GM18909 (cell line): ENCODE data around the gene ITFG1.
A peak's percentile ranks its signal among the peaks of the same experiment; 100 is the strongest.
"Not testable (repeated sequence)": the region's sequence is repeated elsewhere in the genome, so short reads cannot be mapped to it uniquely, and the experiment has no call there.

Source experiments
- ATAC-seq: cut with Tn5 transposase; IDR thresholded peaks from one replicate; pipeline ENCODE4 v1.9.1; 2021; ENCODE audit warnings: mild to moderate bottlenecking; ENCODE audit not compliant: unreplicated experiment, poor library complexity

ITFG1 gene

DNA sequence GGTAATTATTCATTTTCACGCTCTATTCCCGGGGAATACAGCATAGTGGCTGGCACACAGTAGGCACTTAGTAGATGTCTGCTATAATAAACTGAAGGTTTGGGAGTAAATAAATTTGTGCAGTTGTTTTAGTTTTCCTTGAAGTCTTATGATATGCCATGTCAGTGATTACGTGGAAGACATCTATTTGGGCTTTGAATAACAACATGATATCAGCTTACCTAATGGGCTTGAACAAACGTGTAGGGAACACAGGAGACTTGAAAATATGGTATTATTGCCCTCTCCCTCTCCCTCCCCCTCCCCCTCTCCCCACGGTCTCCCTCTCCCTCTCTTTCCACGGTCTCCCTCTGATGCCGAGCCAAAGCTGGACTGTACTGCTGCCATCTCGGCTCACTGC, 280.8 kb downstream of the ITFG1 start:
- no peak for ATAC-seq

DNA sequence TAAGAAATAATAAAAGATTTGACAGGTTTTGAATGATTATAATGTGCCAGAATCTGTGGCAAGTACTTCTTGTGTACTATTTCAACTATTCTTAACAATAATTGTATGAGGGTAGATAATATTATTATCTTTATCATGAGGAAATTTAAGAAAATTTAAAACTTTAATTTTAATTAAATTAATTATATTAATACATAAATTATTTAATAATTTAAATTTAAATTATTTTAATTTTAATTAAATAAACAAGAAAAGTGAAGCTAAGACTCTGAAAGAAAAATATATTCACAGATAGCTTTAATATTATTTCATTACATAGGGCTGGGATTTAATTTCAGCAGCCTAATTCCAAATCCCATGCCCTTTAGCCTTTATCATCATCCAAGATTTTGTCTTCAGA, 285.7 kb downstream of the ITFG1 start:
- ATAC-seq = no peak

DNA sequence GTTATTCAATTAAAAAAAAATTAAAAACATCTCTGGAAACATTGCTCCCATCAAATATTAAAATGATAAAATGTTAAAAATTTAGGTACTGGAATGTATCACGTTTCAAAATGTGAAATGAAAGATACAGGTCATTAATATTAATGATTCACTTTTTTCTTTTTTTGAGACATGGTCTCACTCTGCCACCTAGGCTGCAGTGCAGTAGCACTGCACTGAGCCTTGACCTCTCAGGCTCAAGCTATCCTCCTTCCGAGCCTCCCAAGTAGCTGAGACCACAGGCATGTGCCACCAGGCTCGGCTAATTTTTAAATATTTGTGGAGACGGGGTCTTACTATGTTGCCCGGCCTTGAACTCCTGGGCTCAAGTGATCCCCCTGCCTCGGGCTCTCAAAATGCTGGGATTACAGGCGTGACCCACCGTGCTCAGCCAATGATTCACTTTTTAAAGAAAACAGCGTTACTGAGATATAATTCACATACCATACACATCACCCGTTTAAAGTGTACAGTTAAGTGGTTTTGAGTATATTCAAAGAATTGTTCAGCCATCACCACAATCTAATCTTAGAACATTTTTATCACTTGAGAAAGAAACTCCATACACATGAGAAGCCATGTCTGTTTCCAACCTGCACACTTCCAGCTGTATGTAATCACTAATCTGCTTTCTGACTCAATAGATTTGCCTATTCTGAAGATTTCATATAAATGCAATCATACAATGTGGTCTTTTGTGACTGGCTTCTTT, 298.0 kb downstream of the ITFG1 start:
- ATAC-seq = no peak

DNA sequence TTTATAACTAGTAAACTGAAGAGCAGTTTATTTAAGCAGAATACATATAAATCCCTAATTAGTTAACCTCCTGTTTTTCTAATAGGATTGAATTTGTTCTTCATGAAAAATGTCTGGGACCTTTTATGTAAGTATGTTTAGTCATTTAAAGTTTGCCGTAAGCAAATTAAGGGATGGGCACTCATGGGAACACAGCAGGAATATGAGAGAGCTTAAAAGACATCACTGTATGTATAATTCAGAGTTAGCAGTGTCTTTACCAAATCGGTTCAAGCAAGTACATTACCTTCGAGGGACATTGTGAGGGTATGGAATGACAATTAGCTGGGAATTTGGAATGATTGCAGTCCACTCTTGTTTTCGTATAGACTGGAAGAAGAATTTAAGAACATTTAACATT, 299.4 kb downstream of the ITFG1 start:
- no peak for ATAC-seq

DNA sequence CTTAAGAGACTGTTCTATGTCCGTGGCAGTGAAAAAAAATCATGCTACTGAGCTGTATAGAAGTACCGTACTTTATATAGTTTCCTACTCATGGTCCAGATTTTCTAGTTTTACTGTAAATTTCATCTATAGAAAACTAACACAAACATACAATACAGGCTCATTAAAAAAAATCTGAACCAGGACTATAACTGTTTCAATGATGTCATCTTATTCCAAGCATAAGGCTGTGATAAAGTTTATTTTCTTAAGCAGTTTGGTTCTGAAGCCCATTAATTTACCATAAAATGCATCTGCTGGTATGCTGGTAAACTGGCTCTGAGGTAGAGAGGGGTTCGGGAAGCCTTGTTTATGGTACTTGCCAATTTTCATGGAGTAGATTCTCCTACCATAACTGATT, 300.4 kb downstream of the ITFG1 start:
- no peak for ATAC-seq

DNA sequence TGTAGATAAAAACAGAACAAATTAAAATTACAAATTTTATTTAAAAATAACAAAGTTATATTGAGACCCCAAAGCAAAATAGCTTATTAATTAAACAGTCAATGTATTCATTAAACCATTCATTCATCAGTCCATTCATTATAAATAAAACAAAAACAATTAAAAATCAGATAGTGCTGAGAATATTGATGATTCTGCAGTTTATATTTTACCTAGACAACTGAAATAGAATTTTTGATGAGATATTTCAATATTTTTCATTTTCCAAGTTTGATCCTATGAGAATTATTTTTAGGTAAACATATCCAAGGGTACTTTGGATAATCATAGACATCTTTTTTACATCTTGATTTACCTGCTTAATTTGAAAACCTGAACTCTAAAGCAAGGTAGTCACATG, 301.9 kb downstream of the ITFG1 start:
- ATAC-seq = no peak

DNA sequence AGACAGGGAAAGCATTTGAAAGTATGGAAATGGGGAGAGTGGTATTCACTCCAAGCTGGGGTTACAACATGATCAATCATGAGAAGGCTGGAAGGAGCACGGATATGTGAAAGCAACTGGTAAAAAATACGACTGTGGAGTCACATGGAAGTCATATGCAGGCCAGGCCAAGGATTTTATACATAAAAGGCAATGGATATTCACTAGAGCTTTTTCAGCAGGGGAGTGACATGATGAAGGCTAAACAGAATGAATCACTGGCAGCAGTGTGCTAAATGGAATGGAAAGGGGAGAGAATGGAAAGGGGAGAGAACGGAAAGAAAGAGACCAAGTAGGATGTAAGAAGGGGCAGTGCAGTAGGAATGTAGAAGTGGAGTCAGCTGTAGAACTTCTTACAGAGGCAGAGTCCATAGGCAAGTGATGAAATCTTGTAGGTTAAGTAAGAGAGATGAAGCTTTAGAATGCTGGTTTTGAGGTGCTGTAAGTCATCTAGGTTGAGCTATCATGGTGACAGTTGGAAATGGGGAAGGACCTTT, 304.1 kb downstream of the ITFG1 start:
- no peak for ATAC-seq

DNA sequence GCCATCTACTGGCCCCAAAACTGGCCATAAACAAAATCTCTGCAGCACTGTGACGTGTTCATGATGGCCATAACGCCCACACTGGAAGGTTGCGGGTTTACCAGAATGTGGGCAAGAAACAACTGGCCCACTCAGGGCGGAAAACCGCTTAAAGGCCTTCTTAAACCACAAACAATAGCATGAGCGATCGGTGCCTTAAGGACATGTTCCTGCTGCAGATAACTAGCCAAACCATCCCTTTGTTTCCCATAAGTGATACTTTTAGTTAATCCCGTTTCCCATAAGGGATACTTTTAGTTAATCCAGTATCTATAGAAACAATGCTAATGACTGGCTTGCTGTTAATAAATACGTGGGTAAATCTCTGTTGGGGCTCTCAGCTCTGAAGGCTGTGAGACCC, 308.4 kb downstream of the ITFG1 start:
- not testable (repeated sequence) for ATAC-seq

DNA sequence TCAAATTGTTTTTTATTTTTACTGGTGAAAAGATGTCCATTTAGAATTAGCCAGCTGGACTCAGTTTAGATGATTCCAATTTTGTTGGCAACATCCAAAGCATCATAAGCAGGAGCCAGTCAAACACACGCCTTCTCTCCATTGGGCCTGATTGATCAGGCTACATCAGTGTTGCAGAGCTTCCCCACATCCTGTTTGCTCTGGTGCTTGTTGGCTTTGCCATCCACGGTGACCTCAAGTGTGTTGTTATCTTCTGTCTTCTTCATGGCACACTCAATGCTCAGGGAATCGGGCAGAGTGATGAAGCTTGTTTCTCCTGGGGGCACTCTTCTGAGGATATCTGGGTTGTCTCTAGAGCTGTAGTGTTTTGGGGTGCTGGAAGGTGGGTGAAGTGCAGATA, 310.8 kb downstream of the ITFG1 start:
- no peak for ATAC-seq

DNA sequence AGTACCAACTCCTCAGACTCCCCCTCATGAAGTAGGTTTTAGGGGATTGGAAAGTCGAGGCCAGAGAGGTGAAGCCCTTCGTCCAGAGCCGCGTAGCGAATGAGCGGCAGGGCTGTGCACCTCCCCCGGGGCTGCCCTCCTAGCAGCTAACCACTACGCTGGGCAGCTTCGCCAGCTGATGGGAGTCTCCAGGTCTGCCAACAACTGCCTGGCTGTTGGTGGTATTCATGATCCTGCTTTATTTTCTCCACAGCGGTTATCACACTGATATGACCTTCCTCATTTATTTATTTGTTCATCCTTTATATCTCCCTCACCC, 316.3 kb downstream of the ITFG1 start:
- no peak for ATAC-seq

DNA sequence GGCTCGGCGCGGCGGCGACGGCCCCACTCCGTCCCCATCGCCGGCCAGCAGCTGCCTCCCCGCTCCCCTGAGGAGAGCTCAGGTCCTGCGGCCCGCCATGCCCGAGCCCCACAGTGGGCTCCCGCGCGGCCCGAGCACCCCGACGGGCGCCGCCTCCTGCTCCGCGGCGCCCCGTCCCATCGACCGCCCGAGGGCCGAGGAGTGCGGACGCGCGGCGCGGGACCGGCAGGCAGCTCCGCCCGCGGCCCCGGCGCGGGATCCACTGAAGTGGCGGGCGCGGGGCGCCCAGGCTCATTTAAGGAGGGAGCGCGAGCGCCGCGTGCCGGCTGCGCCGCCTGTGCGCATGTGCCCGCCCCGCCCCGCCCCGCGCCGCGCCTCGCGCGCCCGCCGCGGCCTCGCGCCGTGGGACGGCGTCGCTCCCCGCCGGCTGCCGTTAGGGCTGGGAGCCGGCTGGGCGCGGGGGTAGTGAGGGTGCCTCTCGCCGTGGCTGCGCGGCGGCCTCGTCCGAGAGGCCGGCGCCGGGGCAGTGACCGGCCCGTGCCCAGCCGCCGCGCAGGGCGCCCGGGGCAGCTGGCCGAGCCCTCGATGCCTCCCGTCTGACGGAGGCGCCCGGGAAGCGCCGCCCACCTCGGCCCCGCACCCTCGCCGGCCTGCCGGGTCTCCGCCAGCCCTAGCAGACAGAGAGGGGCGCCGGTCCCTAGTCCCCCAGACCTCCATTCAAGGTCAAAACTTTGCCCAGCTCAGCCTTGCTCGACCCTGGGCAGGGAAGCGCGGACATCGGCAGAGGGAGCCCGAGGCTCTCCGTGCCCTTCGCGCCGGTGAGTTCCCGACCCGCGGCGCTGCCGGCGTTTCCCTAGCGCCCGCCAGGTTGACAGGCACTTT, 316.9 kb downstream of the ITFG1 start, which contains the start of gene NETO2:
NETO2 (minus strand) TSS at position 269 of the 882 bp plus-strand sequence. CDS start 333 bp downstream, outside the sequence.
- peak; percentile 59 for ATAC-seq

DNA sequence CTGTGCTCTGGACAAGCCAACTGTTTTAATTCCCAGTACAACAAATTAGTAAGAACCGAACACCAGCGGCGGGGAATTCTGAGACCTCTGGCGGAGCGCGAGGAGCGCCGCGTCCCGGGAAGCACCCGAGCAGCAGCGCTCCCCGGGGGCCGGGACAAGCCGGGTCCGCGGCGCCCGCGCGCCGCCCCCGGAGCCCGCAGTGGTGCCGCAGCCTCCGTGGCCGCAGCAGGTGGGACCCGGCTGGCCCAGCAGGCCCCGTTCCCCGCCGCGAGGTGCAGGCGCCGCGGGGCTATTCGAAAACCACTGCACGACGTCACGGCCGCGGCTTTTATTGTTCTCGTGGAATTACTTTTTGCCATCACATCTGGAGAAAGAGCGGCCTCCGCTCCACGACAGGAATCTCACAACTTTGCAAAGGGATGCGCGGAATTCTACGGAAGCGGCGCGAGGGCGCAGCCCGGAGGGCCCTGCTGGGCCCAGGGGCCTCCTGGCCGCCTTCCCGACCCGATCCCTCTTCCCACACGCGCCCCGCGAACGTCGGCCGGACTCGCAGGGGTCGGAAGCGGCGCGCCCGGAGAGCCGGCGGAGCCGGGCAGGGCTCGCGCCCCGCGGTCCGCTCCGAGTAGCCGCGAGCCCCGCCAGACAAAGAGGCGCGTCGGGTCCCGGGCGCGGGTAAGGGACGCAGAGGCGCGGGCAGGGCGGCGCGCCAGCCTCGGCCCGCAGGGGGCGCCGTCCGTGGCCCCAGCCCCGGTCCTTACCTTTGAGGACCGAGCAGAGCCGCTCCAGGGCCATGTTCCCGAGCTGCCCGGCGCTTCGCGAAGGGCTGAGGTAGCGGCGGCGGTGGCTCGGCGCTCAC, 317.8 kb downstream of the ITFG1 start:
- ATAC-seq = peak; percentile 69

DNA sequence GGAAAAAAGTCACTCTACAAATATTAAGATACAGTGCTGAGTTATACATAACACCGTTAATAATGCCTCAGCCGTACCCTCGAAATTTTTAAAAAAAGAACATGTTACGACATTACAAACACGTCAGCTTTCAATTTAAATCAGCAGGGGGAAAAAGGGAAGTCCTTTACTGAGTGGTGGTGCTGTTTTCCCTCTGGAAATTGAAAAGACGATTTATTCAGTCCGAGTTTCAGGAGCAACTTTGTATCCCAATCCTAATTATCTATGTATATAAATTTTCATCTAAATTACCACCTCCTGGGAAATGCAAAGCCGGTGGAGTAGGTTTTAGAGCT, 318.4 kb downstream of the ITFG1 start:
- ATAC-seq = no peak

DNA sequence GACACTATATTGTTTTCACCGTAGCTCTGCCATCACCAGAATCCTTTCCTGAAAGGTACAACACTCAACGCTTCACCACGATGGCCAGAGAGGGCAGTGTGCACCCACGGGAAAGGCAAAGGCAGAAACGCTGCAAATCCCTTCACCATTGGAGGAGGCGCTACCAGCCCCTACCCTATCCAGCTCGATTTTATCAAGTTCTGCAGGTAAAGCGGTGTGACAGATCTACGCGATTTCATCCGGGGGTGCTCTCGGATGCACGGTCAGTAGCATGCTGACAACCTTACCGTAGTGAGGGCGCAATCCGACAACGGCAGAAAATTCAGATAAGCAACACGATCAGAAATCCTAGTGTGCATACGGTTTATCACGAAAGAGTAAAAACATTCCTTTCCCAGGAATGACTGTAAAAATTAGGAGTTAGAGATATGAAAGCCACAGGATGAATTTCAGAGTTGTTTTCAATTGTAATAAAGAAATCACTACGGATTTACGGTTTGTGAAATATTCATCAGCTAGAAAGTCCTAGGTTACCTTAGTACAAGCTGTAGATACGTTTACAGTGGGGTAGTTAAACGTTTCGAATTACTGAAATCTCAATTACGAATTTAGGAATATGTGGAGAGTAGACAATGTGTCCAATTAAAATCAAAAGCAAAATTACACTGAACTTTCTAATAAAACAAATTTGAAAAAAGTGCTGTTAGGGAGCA, 318.9 kb downstream of the ITFG1 start:
- peak; percentile 55 for ATAC-seq

DNA sequence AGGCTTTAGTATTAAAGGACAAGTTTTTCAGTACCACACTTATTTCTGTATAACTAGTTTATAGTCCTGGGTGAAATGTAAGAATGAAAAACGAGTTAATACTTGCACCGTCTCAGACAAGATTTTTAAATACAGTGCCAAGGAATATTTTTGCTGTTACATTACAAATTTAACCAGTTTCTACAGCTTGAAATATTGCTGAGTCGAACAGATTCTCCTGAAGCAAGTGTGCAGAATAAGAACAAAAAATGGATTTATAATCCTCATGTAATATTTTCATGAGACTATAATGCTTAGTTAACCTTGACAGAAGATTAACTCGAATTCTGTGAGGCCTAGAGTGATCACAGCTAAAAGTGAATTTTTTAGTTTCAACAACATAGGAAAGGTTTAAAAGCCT, 320.2 kb downstream of the ITFG1 start:
- no peak for ATAC-seq

DNA sequence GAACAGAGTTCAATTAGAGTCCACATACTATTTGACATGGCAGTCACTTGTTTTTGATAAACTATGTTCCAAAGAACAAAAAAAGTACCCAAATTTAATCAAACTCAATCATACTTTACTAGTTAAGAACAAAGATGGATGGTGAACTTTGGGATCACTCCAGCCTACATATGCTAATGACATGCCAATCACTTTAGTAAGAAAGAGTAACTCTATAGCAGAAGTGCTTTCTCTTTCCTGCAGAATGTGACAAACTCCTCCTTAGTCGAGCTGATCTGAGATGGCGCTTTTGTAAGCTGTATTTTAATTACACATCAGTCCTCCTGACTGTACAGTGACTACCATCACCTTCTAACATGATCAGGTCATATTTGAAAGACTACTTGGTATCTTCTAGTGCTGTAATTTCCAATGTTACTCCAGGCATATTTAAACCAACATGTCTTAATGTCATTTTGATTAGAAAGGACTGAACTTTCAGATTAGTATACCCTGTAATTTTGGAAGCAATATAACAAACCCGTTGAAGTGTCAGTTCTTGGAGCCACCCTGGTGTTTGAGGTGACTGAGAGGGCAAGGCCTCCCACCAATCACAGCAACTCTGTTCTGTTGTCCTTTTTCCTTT, 321.2 kb downstream of the ITFG1 start:
- ATAC-seq = no peak

DNA sequence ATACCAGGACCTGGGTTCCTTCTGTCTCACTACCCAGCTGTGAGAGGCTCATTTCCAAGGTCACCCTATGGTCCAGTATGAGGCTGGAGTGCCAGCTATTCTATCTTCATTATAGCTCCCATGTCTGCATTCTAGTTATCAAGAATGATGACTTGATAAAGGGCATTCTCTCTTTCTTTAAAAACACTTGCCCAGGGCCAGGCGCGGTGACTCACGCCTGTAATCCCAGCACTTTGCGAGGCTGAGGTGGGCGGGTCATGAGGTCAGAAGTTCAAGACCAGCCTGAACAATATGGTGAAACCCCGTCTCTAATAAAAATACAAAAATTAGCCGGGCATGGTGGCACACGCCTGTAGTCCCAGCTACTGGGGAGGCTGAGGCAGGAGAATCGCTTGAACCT, 322.9 kb downstream of the ITFG1 start:
- ATAC-seq = not testable (repeated sequence)

DNA sequence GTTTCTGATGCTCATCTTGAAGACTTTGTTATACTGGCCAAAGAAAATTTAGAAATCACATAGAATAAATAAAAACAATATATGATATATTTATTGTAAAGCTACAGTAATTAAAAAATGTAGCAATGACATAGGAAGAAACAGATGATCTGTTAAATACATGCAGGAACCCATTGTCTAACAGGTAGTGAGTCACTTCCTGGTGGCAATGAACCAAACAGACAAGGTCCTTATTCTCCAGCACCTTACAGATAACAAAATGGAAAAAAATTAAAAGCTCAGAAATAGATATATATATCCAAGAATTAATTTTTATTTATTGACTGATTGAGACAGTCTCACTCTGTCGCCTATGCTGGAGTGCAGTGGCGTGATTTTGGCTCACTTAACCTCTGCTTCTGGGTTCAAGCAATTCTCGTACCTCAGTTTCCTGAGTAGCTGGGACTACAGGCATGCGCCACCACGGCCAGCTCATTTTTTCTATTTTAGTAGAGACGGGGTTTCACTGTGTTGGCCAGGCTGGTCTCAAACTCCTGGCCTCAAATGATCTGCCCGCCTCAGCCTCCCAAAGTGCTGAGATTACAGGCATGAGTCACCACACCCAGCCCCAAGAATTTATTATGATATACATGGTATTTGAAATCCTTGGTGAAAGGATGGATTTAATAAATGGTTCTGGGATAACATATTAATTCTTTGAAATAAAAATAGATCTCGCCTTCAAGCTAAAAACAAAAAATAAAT, 324.6 kb downstream of the ITFG1 start:
- no peak for ATAC-seq

DNA sequence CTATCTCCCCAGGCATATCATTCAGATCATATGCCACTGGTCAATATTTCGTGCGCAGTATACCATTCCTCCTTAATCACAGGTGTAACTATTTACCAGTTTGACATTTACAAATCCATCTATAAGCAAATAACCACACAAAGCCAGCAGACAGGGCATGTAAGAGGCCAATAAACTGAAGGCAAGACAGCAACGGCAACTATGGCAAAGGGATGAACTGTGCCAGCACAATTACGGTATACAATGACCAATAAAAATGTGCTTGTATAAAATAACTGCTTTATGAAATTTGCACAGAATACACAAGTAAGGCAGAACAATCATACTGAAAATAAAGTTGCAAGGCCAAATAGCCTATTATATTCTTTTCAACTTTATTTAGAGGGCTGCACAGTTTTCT, 326.3 kb downstream of the ITFG1 start:
- ATAC-seq = no peak
